ENCODE measurements around the gene TFB1M. TPM values are rescaled to one million over a fixed set of nuclear protein-coding genes. Genes with fewer than 3 reads are reported as not detected.
A peak's percentile ranks its signal among the peaks of the same experiment; 100 is the strongest.

Gene TFB1M
- total RNA-seq, 4 donors from 2014 or later = 11.4 to 26.4 (median 13.3) TPM

GRCh38 chr6:155252581-155252980 is 61.7 kb downstream of the TFB1M start:
- Histone ChIP-seq H3K4me1 (no peaks in the 10 kb centered on the region), H3K27me3 (no peaks in the 10 kb centered on the region), H3K27ac (no peak overlapping the region), H3K4me3 (no peak overlapping the region), H3K36me3 (peaks cover 0 to 57% (median 0%) of the 10 kb centered on the region in 3 donors), H3K9me3 (no peaks in the 10 kb centered on the region)
- no peak for DNase-seq
- TF ChIP-seq CTCF (IDR thresholded peaks at IDR 0.05) = no peak
- TF ChIP-seq POLR2A (IDR thresholded peaks at IDR 0.05) = no peak

- Histone ChIP-seq H3K27ac (no peak overlapping the region), H3K9me3 (no peaks in the 10 kb centered on the region), H3K36me3 (peaks cover 0 to 61% (median 0%) of the 10 kb centered on the region in 3 donors), H3K27me3 (no peaks in the 10 kb centered on the region), H3K4me3 (no peak overlapping the region), H3K4me1 (no peaks in the 10 kb centered on the region)
- no peak for TF ChIP-seq CTCF (IDR thresholded peaks at IDR 0.05)
- TF ChIP-seq POLR2A (IDR thresholded peaks at IDR 0.05) = no peak
- DNase-seq = no peak
Measured at GRCh38 chr6:155250701-155251381, 63.4 kb downstream of the TFB1M start.

- no peaks in the 10 kb centered on the region for H3K27me3 ChIP-seq
- peak in 2 of 3 donors; percentile 47 to 66 for DNase-seq
- no peaks in the 10 kb centered on the region for H3K4me1 ChIP-seq
- TF ChIP-seq CTCF (IDR thresholded peaks at IDR 0.05) = peak; percentile 9 to 55 (median 47)
- TF ChIP-seq POLR2A (IDR thresholded peaks at IDR 0.05) = no peak
- H3K36me3 ChIP-seq = peaks cover 0 to 41% (median 0%) of the 10 kb centered on the region in 3 donors
- no peak overlapping the region for H3K27ac ChIP-seq
- no peak overlapping the region for H3K4me3 ChIP-seq
- no peaks in the 10 kb centered on the region for H3K9me3 ChIP-seq
Measured at GRCh38 chr6:155248008-155249001, 66.0 kb downstream of the TFB1M start.

- TF ChIP-seq POLR2A (IDR thresholded peaks at IDR 0.05) (no peak), CTCF (IDR thresholded peaks at IDR 0.05) (no peak)
- Histone ChIP-seq H3K9me3 (no peaks in the 10 kb centered on the region), H3K4me1 (no peaks in the 10 kb centered on the region), H3K27me3 (no peaks in the 10 kb centered on the region), H3K4me3 (no peak overlapping the region), H3K27ac (no peak overlapping the region), H3K36me3 (peaks cover 0 to 37% (median 0%) of the 10 kb centered on the region in 3 donors)
- no peak for DNase-seq
Measured at GRCh38 chr6:155247618-155248007, 66.7 kb downstream of the TFB1M start.

- no peak overlapping the region for H3K27ac ChIP-seq
Measured at GRCh38 chr6:155246825-155247224, 67.5 kb downstream of the TFB1M start.

More at GRCh38 chr6:155246825-155247224, 67.5 kb downstream of the TFB1M start:
- no peaks in the 10 kb centered on the region for H3K9me3 ChIP-seq
- H3K4me1 ChIP-seq = no peaks in the 10 kb centered on the region
- no peak for DNase-seq
- no peak for TF ChIP-seq POLR2A (IDR thresholded peaks at IDR 0.05)
- no peak for TF ChIP-seq CTCF (IDR thresholded peaks at IDR 0.05)
- H3K36me3 ChIP-seq = peaks cover 0 to 29% (median 0%) of the 10 kb centered on the region in 3 donors
- no peaks in the 10 kb centered on the region for H3K27me3 ChIP-seq
- H3K4me3 ChIP-seq = no peak overlapping the region
